GM18951 (cell line): ENCODE data around the gene CRNN.

Source experiments
- POLR2A ChIP-seq: IDR thresholded peaks from 4 replicates; pipeline ENCODE4 v1.6.1; 2011; ENCODE audit warnings: mild to moderate bottlenecking; ENCODE audit not compliant: insufficient read length, insufficient read depth; ENCODE audit errors: extremely low read depth
- in situ Hi-C: fragments of 300-500 bp; cut with MboI; formaldehyde crosslinking; loops from one replicate; pipeline ENCODE4 v1.12.0; 2022; ENCODE audit warnings: low sequenced_read_pairs, mixed read lengths, inconsistent platforms; ENCODE audit not compliant: unreplicated experiment

The CRNN gene

DNA sequence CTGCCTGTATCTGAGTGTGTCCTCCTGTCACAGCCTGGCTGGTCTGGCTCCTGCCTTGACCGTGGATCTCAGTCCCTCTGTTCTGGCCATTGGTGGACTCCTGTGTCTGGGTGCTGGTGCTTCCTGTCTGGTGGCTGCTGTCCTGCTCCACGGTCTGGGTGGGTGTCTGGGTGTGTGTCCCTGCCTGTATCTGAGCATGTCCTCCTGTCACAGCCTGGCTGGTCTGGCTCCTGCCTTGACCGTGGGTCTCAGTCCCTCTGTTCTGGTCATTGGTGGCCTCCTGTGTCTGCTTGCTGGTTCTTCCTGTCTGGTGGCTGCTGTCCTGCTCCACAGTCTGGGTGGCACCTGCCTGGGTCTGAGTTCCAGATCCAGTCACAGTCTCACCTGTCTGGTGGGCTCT lies 4.0 kb downstream of the CRNN start:
- no peak for TF ChIP-seq POLR2A
- in situ Hi-C loops, result no loop called here

DNA sequence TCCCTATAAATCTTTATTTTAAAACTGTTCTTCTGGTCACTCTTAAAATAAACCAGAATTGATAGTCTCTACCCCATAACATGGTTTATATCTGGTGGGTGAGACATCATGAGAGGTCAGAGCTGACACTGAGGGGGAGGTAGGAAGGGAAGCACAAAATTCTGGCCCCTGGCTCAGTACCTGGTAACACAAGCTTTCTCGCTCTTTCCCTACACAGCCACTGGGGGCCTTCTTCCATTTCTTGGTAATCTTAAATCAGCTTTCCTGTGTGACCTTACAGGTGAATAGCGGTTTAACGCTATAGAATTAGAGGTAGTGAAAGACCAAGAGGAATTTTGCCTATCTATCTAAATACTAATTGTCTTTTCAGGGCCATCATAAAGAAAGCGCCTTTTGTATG lies 5.4 kb downstream of the CRNN start:
- in situ Hi-C loops, result no loop called here
- no peak for TF ChIP-seq POLR2A

DNA sequence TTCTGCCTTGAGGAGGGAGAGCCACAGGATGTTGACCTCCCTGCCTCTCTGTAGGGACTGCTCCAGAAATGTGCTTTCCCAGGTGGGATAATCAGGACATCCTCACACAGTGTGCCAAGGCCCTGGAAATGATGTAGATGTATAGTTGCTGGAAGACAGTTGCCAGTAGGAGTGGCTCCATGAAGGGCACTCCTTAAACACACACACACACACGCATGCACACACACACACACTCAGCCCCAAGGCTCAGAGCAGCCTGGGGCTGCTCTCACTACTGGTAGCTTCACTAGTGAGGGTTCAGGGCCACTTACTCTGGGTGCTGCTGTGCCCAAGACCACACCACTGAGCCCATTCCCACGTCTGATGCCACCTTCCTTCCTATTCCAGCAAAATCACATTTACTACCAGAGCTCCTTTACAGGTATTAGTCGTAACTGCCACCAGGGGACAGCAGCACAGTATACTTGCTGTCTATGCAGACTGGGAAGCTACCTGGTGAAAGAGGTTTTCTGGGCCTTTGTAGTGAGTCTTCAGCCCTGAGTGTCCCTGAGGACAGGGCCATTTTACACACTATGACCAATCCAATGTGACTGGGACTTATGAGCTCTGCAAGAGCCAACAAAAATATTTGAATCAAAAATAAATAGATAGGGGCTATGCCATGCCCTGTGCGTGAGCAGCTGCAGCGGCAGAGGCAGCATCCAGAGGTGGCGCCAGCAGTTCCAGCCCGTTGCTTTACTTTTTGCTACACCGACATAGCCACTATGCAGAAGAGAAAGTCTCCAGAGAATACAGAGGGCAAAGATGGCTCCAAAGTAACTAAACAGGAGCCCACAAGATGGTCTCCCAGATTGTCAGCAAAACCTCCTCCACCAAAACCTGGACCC lies 15.0 kb downstream of the CRNN start:
- TF ChIP-seq POLR2A, result no peak
- in situ Hi-C loops, result no loop called here

DNA sequence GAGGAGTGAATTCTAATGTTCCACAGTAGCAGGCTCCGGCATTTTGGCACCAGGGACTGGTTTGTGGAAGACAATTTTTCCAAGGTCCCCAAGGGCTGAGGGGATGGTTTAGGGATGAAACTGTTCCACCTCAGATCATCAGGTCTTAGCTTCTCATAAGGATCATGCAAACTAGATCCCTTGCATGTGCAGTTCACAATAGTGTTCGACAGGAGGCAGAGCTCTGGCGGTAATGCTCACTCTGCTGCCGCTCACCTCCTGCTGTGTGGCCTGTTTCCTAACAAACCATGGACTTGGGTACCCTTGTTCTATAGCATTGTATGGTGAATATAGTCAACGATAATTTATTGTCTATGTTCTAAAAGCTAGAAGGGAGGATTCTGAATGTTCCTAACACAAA lies 16.6 kb downstream of the CRNN start:
- in situ Hi-C loops, result no loop called here
- TF ChIP-seq POLR2A, result no peak

DNA sequence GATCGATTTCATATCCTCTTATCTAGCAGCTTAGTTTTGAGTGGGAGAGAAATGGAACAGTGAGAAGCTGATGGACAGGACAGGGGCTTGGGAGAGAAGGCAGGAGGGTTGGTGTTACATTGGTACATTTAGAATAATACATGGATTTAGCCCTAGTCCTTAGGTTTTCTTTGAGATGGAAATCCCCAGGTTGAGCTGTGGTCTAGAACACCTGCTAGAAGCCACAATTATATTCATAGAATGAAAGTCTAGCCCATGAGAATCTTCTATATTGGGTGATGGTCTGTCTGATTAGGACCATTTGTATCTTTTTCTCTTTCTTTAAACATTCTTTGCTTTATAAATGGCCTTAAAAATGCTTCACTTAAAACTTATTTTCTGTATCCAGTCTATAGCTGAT lies 19.9 kb downstream of the CRNN start:
- in situ Hi-C loops, result no loop called here
- TF ChIP-seq POLR2A, result no peak

DNA sequence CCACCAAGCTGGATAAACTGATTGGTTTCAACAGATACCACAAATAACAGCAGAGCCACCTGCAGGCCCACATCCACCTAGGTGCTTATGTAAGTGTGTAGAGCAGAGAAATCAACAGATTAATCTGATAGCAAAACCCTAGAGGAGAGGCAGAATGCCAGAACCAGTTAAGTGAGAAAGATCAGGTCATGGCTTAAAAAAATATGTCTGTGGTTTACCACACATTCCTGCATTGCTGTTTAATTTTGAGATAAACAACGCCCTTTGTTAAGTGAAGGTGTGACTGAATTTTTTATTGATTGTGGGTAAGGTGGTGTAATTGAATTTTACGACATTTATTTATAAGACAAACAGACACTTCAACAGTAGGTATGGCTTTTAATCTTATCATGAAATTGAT lies 21.2 kb downstream of the CRNN start:
- no peak for TF ChIP-seq POLR2A
- in situ Hi-C loops, result no loop called here

DNA sequence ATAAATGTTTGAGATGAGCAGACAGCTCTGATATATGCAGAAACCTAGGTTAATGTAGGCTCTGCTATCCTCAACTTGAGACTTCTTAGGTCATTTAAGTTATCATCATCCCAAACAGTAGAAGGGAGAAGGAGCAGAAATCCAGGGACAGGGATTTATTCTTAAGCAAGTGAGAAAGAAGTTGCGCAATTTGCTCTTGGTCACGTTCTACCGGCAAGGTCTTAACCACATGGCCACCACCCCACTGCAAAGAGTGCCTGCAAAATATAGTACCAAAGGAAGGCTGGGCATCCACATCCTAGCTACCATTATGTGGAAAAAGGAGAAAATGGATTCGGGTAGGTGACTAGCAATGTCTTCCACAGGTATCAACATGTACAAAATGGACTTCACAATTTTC lies 25.2 kb downstream of the CRNN start:
- TF ChIP-seq POLR2A, result no peak
- in situ Hi-C loops, result no loop called here

DNA sequence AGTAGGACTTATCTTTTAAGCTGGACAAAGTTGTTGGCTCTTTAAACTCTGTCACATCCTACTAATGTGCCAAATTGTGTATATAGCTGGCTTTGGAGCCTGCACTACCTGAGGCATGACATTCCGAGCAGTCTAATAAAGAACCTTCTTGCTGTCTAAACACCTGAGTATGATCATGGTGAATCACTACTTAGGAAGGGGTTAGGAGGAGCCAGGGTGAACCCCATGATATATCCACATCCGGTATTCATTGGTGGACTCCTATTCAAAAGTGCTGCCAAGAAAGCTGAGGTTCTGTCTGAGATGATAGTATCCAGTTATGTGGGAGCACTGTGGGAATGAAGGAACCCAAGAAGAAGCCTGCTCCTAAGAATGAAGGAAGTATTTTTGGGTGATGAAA lies 27.1 kb downstream of the CRNN start:
- in situ Hi-C loops, result no loop called here

DNA sequence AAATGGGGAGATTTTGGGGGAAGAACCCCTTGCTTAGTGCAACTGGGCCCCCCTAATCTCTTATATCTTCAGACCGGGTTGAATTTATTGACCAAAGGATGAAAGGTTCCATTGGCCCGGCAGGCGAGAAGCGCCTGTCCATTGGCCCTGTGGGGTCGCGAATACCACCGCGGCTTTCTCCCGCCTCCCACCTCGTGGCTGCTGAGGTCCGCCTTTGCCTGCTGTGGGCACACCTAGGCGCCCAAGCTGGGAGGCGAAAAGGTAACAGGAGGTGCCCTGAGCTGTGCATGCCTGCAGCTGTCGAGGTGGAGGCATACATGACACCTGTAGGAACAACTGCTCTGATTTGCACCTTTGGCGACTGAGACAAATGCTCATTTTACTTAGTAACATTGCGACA lies 33.1 kb downstream of the CRNN start:
- in situ Hi-C loops, result no loop called here
- TF ChIP-seq POLR2A, result no peak

More for the DNA sequence above, 27.1 kb downstream of the CRNN start:
- no peak for TF ChIP-seq POLR2A

DNA sequence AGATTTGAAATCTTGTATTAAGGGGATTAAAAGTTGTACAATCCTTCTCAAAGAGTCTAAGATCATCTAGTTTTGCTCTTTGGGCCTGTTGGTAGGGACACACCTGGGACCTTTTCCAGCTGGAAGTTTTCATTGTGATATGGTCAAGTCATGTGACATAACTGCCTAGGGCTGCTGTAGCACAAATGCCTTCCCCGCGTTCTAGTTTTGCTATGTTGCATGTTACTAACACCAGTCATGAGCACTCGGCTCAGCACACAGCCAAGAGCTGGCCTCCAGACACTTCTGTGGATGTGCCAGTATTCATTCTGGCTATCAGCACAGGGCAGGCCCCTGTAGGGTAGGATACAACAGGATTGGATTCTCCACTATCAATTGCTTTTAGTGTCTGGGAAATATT lies 39.6 kb downstream of the CRNN start:
- in situ Hi-C loops, result no loop called here
- TF ChIP-seq POLR2A, result no peak

DNA sequence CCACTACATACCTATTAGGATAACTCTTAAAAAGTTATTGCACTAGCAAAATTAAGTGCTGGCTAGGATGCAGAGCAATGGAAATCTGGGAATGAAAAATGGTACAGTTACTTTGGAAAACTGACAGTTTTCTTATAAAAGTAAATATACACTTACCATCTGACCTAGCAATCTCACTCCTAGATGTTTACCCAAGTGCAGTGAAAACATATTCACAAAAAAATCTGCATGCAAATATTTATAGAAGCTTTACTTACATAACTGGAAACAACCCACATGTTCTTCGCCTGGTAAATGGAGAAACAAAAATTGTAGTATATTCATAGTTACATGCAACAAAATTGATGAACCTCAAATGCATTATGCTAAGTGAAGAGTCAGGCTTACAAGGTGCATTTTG lies 41.4 kb downstream of the CRNN start:
- in situ Hi-C loops, result no loop called here
- TF ChIP-seq POLR2A, result no peak

DNA sequence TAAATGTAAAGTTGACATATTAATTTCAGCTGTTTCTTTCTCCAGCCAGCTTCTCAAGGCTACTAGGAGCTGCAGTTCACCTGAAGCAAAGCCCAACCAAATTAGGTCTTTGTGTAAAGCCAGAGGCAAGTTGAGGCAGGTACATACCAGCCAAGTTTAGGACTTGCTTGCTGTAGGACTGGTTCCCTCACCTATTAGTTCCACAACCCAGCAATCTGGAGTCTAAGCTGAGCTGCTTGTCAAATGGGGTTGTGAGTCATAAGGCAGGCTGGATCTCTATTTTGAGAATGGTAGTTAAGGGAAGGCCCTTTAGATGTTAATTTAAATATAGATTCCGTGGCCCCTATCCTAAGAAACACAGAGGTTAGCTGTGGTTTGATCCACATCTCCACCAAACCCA lies 46.6 kb downstream of the CRNN start:
- in situ Hi-C loops, result no loop called here
- TF ChIP-seq POLR2A, result no peak

DNA sequence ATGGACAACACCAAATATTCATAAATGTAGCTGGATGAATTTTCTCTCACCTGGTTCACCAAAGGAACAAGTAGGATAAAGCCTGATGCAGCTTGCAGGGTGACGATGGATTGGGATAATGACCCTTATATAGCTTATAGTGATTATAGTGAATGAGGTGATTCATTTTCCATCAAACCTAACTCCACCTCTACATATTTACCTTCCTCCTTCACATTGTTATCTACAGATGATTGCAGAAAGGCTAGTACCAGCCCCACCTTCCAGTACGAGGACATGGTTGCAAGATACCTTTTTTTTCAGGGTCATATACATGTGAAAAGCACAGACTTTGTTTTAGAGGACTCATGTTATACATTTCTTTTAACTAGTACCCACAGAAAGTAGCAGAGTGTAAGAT lies 54.2 kb downstream of the CRNN start, which contains the start of gene FLG2:
Gene FLG2, minus strand, starts transcription at position 101 of the 400 bp plus-strand sequence. CDS start 1,122 bp downstream, outside the sequence.
- TF ChIP-seq POLR2A, result no peak
- in situ Hi-C loops, result no loop called here
